ENCODE results near the gene HOXC5.

The HOXC5 gene

GRCh38 chr12:54003625-54004024 lies 29.2 kb upstream of the HOXC5 start:
- in situ Hi-C loops (cut with MboI; ENCODE audit: low sequenced_read_pairs, unreplicated experiment), result no loop called here
- no peak for DNase-seq (ENCODE audit: low spot score)
- no peak for TF ChIP-seq CTCF (IDR thresholded peaks at IDR 0.05; ENCODE audit: borderline replicate concordance, control extremely low read depth, extremely low read depth, insufficient read depth, missing control alignments)

GRCh38 chr12:54004063-54004840 lies 28.6 kb upstream of the HOXC5 start:
- DNase-seq (ENCODE audit: low spot score), result no peak
- in situ Hi-C loops (cut with MboI; ENCODE audit: low sequenced_read_pairs, unreplicated experiment), result no loop called here
- peak; percentile 23 for TF ChIP-seq CTCF (IDR thresholded peaks at IDR 0.05; ENCODE audit: borderline replicate concordance, control extremely low read depth, extremely low read depth, insufficient read depth, missing control alignments)

GRCh38 chr12:54004841-54005530 lies 27.9 kb upstream of the HOXC5 start:
- DNase-seq (ENCODE audit: low spot score), result no peak
- no peak for TF ChIP-seq CTCF (IDR thresholded peaks at IDR 0.05; ENCODE audit: borderline replicate concordance, control extremely low read depth, extremely low read depth, insufficient read depth, missing control alignments)
- in situ Hi-C loops (cut with MboI; ENCODE audit: low sequenced_read_pairs, unreplicated experiment), result no loop called here

GRCh38 chr12:54005531-54005852 lies 27.4 kb upstream of the HOXC5 start:
- no peak for TF ChIP-seq CTCF (IDR thresholded peaks at IDR 0.05; ENCODE audit: borderline replicate concordance, control extremely low read depth, extremely low read depth, insufficient read depth, missing control alignments)

GRCh38 chr12:54005853-54006558 lies 26.8 kb upstream of the HOXC5 start:
- in situ Hi-C loops (cut with MboI; ENCODE audit: low sequenced_read_pairs, unreplicated experiment), result no loop called here
- peak; percentile 88 for DNase-seq (ENCODE audit: low spot score)
- TF ChIP-seq CTCF (IDR thresholded peaks at IDR 0.05; ENCODE audit: borderline replicate concordance, control extremely low read depth, extremely low read depth, insufficient read depth, missing control alignments), result peak; percentile 93

More at GRCh38 chr12:54005531-54005852, 27.4 kb upstream of the HOXC5 start:
- in situ Hi-C loops (cut with MboI; ENCODE audit: low sequenced_read_pairs, unreplicated experiment), result no loop called here
- DNase-seq (ENCODE audit: low spot score), result no peak

GRCh38 chr12:54006559-54007220 lies 26.2 kb upstream of the HOXC5 start:
- DNase-seq (ENCODE audit: low spot score), result no peak
- in situ Hi-C loops (cut with MboI; ENCODE audit: low sequenced_read_pairs, unreplicated experiment), result no loop called here
- no peak for TF ChIP-seq CTCF (IDR thresholded peaks at IDR 0.05; ENCODE audit: borderline replicate concordance, control extremely low read depth, extremely low read depth, insufficient read depth, missing control alignments)
